Kasumi-1 (cell line): Measurements from ENCODE around the gene MAGI2.

Experiments used
- DNase-seq, 2 experiments: peaks; one replicate each; lab custom pipeline; 2025; lab: John Stamatoyannopoulos, UW

The MAGI2 gene

DNA sequence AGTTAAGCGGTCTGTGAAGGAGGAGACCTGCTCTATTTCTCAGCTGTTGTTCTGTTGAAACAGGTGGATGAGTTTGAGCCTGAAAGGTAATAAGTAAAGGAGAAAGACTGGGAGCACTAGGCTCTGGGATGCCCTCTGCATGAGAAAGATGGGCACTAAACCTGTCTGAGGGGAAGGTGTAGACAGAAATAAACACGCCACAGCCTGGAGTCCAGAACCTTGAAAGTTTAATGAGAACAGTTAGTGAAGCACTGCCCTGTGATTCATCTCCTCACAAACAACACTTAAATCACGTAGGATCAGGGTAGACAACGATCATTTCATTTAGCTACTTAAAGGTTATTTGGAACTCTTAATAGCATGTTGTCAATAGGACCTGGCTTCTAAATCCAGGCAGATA, 1461.8 kb downstream of the MAGI2 start:
- no peak for DNase-seq

DNA sequence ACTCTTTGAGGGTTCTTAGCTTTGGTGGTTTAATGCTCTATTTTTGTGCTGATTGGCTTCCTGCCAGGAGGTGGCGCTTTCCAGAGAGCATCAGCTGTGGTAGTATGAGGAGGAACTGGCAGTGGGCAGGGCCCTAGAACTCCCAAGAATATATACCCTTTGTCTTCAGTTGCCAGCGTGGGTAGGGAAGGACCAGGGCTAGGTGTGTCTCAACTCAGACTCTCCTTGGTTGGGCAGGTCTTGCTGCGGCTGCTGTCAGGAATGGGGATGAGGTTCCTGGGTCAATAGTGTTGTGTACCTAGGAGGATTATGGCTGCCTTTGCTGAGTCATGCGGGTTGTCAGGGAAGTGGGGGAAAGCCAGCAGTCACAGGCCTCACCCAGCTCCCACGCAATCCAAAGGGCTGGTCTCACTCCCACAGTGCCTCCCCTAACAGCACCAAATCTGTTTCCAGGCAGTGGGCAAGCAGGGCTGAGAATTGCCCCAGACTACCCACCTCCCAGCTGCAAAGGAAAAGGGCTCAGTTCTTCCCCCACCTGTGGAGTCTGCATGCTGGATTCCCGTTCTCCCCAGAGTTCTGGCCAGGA, 1463.4 kb downstream of the MAGI2 start:
- DNase-seq, result peak; percentile 6 to 44

DNA sequence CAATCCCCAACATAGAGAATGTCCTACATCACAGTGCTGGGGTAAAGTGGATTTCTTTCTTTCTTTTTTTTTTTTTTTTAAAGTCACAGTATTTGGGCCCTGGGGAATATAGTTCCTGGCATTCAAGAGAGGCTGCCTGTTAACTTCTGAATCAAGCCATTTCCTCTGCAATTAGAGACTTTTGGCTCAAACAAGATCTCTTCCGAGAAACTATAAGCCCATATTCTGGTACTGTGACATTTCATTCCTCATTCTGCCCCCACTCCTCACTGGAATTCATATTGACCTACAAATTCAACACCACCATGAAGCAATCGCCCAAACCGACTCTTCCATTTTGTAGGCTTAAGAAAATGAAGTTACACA, 1467.5 kb downstream of the MAGI2 start:
- no peak for DNase-seq

DNA sequence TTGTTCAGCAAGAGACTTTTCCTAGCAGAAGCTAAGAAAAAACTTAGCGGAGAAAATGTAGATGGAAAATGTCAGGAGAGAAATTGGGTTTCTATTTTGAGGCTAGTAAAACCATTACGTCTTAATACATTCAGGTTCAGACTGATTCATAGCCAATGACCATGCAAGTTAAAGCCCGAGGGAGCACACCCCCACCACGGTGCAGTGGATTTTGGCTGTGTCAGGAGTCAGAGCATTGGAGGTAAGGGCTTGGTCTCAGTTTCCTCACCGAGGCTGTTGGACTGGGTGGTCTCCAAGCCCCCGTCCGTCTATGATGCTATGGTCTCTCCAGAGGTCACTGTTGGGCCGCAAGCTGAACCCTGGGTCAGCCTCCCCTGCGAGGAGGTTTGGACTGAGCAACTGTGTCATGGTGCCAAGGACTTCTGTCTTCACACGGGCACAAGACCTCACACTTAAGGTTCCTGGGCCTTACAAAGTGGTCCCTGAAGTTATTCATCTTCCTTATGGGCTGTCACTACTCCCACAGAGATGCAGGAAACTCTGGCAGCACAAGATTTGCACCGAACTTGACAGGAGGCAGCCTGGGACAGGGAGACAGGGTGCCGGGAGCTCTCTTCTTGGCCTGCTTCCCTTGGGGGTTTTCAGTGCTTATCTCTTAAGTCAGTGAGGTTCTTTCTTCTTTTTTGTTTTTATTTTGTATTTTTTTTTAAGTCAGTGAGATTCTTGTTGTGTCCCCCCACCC, 1468.1 kb downstream of the MAGI2 start:
- no peak for DNase-seq

DNA sequence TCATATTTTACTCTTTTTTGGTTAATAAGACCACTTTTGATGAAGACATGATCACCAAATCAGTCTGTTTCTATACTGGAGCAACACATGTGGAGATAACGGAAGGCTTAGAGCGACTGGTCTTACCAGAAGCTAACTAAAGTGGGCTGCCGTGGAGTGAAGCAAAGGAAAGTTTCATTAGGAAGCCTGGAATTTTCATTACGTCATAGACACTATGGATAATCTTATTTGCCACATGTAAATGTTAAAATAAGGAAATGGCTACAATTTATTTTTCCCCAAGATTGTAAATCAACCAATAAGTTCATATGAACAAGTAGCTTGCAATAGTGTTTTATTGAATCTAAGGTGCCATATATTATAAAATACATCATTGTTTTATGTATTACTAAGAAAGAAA, 1469.5 kb downstream of the MAGI2 start:
- DNase-seq, result no peak

DNA sequence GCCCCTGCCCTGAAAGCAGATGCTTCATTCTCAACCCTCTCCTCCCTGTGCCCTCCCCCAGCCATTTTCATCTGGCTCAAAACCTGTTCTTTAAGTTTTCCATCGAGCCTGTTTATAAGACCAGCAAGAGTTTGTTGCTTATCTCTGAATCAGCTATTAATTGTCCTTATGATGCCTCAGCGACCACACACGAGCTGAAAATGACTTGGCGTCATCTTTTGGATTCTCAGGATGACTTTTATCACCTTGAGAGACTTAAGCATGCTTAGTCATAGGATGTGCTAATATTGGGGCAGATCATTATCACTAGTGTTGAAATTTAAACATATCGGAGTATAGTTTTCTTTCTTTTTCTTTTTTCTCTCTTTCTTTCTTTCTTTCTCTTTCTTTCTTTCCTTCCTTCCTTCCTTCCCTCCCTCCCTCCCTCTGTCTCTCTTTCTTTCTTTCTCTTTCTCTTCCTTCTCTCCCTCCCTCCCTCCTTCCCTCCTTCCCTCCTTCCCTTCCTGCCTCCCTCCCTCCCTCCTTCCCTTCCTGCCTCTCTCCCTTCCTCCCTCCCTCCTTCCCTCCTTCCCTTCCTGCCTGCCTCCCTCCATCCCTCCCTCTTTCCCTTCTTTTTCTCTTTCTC, 1470.4 kb downstream of the MAGI2 start:
- DNase-seq, result no peak

DNA sequence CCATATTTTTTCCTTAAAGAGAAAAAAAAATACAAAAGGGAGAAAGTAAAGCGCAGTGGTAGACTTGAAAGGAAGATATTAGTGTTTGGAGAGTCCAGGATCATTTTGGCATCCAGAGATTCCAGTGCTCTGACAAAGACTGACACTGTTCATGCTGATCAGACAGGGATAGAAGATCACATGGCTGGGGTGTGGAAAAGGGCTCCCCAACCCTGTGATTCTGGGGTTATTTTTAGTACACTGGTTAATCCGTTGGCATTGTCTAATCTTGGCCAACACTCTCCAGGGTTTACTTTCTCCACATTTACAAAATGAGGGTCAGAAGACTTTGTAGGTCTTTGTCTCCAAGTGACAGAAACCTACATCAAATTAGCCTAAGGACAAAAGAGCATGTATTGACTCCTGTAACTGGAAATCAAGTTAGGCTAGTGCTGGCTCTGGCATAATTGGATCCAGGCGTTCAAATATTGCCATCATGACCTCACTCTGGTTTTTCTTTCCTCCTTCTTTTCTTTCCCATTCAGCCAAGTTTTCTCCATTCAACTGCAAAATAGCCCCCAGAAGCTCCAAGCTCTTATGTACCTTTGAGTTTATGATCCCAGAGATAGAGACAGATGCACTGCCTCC, 1473.3 kb downstream of the MAGI2 start:
- no peak for DNase-seq

DNA sequence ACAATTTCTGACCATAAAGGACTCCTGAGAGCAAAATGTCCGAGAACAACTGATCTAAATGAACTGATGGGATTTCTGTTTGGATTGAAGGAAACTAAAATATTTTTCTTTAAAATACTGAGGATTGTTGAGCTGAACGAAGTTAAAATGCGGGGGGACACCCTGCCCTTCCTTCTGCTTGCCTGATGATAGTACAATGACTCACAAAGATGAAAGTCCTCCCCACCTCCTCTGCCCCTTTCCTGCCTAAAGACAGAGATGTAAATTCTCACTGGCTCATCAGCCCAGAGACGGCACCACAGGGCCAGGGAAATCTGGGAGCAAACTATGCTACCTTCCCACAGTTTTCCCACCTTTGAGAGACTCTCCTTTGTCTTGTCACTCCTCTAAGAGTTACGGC, 1474.2 kb downstream of the MAGI2 start:
- no peak for DNase-seq

DNA sequence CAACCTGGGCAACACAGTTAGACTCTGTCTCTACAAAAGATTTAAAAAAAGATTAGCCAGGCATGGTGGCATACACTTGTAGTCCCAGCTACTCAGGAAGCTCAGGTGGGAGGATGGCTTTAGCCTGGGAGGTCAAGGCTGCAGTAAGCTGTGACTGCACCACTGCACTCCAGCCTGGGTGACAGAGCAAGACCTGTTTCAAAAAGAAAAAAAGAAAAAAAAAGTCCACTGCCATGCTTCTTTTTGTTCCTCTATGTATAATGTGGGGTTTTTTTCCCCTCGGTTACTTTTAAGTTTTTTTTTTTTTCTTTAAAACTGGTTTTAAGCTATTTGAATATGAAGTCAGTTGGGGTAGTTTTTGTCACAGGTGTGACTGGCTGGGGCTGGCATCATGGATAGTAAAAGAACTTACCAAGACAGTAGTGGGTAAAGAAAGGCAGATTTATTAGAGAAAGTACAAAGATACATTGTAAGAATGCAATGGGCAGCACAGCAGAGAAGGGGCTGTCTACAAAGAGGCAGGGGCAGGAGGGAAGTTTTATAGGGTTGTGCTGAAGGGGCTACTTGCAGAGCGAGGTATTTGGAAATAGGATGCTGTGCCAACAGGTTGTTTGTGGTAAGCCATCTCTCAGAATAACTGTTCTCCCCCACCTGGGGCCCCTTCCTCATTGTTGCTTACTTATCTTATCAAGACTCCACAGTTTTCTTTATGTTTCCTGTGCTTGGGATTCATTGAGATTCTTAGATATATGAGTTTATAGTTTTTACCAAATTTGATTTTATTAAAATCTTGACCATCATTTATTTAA, 1477.6 kb downstream of the MAGI2 start:
- peak in 1 of 2 experiments; percentile 7 for DNase-seq

DNA sequence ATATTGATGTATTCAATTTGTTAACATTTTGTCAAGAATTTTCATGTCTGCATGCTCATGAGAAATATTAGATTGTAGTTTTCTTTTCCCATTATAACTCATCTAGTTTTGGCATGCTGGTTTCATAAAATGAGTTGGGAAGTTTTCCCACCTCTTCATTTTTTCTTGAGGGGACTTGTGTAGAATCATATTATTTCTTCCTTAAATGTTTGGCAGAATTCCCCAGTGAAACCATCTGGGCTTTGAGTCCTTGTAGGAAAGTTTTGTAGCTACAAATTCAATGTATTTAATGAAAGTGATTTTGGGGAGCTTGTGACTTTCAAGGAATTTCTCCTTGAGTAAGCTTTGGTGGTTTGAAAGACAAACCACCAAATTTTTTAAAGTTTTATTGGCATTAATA, 1481.7 kb downstream of the MAGI2 start:
- no peak for DNase-seq

DNA sequence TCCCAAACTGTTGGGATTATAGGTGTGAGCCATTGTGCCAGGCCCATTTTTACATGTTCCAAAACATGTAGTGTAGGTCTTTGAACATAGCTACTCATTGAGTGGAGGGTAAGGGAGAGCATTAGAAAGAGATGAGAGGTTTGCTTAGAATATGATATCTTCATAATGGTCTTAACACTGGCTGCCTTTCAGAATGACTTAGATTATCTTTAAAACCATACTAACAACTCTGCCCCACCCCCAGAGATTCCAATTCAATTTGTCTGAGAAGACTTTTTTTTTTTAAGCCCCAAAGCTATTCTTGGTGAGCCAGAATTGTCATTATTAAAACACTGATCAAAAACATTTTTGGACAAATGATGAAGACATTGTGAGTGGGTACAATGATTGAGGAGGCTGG, 1486.0 kb downstream of the MAGI2 start:
- DNase-seq, result no peak
